GM21526 (cell line): Measurements from ENCODE around the gene ARSG.
A peak's percentile ranks its signal among the peaks of the same experiment; 100 is the strongest.

Experiments used
- ATAC-seq: cut with Tn5 transposase; IDR thresholded peaks from one replicate; pipeline ENCODE4 v1.9.1; 2021; ENCODE audit warnings: moderate library complexity; ENCODE audit not compliant: unreplicated experiment, low FRiP score

The ARSG gene

DNA sequence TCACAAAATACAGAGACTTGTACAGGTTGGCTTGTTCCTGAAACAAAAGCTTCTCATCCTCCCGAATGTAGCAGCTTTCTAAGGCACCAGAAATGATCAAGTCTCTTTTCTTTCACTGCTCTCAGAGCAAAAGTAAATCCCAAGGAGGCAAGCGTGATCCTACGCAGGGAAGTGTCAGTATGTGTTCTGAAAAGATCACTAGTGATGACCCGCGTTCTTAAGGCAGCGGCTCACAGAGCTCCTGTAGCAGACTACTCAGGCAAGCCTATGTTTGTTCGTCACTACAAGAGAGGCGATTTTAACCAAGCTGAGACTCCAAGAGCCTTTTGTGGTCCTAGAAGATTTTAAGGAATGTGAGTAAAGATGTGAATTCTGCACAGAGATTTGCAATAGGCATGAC lies 131.5 kb downstream of the ARSG start:
- no peak for ATAC-seq

DNA sequence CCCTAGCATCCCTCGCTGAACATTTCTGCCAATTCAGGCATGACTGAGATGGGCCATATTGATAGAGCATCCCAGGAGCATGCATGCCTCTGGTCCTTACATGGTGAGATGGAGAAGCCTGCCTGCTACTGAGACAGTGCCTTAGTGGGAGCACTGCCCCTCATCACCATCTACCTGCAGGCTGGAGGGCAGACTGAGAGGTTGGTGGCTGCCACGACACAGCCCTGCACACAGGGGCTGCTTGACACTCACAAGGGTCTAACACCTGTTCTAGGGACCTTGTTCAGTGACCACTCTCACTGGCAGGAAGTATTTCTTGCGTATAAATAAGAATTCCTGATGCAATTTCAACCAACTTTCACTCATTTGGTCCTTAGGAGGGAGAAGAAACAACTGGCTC lies 132.0 kb downstream of the ARSG start:
- ATAC-seq: no peak

DNA sequence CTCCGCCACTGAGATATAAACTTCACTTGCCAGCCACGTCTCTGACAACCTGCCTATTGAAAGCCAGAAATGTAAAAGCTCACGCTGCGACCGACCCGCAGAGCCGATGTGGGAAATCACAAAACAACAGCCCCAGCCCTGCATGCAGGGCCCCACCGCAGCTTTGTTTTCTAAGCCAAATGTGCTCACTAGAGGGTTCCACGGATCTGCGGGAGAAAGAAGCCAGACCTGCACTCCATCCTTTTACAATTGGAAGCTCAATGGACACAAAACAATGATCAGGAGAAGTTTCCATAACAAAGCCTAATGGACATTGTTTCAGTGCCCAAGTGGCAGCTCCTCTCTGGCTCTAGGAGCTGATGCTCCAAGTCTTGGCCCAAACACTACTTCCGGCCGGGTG lies 132.9 kb downstream of the ARSG start:
- no peak for ATAC-seq

DNA sequence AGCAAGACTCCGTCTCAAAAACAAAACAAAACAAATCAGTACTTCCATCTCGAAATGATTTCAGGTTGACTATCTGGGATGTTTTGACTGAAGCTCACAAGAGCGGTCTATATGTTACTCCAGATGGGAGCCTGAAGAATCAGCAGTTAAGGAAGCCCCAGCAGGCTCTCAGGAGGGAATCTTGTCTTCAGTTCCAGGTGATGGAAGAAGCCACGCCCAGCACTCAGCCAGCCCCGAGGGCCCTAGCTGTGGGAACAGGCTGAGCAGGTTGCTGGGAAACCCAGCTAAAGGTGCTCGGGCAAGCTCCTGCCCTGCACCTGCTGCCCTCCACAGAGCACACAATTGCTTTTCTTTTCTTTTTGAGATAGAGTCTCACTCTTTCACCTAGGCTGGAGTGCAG lies 133.6 kb downstream of the ARSG start:
- ATAC-seq: no peak

DNA sequence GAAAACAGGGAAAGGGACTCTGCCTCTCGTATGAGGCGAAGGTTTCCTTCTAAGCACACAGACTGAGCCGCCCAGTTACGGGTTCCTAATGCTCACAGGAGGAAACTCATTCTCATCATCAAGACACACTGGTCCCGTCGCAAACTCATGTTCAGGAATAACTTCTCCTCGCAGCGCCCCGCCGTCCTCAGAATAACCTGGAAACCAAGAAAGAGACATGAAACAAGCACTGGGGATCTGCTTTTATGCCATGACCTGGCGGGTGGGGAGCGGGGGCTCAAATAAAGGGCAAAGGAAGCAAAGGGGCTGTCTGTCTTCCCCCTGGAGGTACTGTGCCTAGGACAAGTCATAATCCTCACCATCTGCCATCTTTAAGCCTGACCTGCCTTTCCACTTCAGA lies 134.7 kb downstream of the ARSG start:
- no peak for ATAC-seq

DNA sequence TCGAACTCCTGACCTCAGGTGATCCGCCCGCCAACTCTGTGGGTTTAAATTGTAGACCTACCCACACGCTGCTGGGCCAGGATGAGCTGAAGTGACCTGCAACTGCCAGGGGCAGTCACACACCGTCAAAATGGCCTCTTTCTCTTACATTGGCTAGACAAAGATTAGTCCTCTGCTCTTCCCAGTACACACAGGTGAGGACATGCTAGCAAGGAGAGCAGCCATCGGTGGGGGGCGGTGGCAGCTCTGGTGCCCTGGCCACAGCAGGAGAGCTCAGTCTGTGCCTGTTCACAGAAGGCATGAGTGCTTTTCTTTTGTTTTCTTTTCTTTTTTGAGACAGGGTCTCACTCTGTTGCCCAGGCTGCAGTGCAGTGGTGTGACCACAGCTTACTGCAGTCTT lies 136.3 kb downstream of the ARSG start:
- no peak for ATAC-seq

DNA sequence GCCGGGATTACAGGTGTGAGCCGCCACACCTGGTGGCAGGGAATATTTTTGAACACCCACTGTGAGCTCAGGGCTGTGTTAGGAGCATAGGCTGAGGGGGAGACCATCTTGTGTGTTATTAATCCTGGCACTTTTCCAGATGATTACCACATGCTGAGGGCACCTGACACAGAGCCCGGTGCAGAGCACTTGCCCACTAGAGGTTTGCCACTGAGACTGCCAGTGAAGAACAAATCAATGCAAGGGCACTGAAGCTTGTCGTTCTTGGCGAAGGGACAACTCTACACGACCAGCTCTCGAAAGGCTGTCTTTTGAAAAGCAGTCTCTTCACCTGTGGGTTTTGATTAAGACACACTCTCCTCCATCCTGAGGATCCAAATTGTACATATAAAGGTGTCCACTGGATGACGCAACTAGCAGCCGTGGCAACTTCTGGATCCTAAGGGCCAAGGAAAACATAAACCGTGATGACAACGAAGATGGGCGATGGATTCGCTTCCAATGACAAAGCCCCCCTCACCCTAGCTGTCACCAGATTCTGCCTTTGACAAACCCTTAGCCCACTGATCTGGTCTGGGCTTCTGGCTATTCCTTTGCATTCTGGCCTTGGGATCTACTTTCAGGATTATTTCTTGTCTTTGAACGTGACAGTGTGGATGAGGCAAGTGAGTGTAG lies 137.3 kb downstream of the ARSG start:
- ATAC-seq: no peak

DNA sequence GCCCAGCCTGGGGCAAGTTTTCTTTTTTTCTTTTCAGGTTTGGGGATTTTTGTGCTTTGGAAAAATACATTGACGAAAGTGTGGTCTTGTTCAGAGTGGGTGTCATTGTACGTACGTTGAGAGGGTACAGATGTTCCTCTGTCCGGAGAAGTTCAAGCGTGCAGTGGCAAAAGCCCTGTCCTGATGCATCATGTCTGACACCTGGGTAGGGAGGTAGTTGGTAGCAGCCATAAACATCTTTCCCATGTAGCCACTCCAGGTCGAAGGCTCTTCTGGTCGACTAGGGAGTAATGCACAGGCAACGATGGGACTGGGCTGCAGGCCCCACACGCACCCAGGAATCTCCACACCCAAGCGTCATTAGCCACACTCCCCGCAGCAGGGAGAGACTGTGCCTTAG lies 138.6 kb downstream of the ARSG start:
- no peak for ATAC-seq

DNA sequence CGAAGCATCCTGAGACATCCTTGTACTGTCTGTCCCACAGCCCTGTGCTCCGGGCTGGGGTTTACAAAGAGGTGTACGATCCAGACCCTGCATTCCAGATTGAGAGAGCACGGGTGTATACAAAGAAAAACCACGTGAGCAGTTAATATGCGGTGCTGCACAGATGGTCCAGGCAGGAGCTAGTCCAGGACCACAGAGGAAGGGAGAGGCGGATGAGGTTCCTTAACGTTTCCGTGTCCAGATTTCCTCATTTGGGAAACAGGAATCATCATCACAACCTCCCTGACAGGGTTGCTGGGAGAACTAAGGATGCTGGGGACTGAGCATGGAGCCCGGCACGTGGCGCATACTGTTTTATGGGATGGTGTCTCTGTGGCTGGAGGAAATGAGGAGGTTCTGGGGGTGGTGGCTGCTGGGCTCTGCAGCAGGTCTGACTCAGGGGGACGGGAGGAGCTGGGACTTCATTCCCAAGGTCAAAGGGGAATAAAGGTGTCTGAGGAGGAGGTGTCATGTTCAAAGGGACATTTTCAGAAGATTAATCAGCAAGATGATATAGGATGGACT lies 139.8 kb downstream of the ARSG start:
- ATAC-seq: no peak

DNA sequence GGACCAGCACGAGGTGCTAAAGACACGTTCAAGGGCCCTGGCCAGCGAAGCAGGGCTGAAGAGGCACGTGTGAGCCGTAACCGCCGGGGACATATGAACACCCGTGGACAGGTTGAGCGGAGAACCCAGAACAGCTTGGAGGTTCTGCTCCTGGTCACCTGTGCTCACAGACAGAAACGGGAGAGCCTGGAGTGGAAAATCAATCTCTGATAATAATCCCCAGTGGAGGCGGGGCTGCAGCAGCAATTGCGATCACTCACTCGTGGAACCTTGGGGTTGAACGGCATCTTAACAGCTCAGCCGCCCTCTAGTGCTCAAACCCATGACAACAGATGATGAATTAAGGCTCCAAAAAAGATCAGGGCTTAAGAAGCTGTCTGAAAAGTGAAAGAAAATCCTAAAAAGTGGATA lies 140.4 kb downstream of the ARSG start:
- ATAC-seq: no peak

DNA sequence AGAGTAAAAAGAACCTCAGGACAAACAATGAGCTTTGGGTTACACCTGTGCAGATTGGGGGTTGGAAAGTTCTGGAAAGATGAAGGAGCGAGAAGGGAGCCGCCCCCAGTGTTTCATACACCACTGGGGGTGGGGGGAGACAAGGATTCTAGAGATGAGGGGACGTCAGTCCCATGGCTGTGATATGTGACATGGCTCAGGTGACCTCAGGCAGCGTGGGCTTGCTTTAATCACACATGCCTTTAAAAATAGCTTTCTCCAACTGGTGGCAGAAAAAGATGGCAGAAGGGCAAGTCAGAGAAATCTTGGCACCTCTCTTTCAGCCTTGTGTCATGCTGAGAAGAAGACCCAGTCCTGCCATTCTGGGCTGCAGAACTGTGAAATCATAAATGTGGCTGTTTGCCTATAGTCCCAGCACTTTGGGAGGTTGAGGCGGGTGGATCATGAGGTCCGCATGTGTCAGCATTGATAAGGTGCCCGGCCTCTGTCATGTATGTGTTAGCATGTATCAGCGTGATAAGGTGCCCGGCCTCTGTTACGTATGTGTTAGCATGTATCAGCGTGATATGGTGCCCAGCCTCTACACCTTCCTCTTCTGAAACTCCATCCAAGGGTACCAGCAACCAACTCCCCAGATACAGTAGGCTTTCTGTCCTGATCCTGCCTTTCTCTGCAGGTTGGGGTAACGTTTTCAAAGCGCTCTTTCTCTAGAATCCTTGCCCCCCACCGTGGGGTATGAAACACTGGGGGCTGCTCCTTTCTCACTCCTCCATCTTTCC lies 141.0 kb downstream of the ARSG start:
- no peak for ATAC-seq

DNA sequence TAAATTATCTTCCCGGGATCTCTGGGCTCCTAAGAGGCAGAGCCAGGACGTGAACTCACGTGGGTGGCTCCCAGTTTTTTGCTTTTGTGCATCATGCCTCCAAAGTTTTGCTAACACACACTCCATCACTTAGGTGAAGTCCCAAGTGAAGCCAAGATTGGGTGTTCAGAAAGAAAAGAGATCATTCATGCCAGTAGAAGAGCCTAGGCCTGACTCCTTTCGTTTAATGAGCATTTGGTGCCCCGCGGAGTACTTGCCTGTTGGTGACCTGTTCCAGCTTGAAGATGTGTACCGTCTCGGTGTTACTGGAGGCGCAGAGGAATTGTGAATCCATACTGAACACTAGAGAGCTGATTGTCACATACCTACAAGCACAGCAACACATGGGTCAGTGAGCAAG lies 141.9 kb downstream of the ARSG start:
- no peak for ATAC-seq

DNA sequence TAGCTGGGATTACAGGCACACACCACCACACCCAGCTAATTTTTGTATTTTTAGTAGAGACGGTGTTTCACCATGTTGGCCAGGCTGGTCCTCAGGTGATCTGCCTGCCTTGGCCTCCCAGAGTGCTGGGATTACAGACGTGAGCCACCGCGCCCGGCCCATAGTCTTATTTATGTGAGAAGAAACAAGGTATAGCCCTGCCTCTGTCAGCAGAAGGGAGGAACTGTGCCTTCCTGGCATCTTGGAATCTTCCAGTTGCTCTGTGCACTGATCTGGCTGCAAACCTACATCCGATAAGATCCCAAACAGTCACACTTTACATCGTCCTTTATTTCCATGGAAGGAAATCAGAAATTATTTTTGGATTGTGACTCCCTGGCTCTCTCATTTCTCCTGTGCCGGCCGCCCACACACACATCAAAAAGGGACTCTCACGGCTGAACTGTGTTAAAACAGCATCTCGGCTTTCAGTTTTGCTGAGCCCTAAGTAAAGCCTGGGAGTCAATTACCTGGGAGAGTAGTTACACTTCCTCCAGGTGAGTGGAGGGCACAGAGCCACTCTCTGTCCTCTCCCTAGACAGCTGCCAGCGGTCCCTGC lies 142.7 kb downstream of the ARSG start:
- ATAC-seq: no peak

DNA sequence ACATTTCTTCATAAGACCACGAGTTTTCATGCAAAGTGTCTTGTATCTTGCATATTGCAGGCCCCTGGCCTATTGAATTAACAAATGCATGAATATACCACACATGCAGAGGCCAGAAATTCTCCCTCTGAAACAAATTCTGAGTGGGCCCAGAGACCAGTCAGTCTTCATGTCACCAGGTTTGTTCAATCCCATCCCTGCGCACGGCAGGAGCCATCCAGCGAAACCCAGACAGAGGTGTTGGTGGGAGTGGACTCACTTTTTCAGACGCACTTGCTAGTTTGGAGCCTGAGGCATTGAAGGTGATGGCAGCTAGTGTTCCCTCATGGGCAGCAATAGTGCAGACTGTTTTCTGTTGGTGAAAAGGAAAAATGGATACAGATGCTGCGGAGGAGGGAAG lies 144.1 kb downstream of the ARSG start:
- ATAC-seq: no peak

DNA sequence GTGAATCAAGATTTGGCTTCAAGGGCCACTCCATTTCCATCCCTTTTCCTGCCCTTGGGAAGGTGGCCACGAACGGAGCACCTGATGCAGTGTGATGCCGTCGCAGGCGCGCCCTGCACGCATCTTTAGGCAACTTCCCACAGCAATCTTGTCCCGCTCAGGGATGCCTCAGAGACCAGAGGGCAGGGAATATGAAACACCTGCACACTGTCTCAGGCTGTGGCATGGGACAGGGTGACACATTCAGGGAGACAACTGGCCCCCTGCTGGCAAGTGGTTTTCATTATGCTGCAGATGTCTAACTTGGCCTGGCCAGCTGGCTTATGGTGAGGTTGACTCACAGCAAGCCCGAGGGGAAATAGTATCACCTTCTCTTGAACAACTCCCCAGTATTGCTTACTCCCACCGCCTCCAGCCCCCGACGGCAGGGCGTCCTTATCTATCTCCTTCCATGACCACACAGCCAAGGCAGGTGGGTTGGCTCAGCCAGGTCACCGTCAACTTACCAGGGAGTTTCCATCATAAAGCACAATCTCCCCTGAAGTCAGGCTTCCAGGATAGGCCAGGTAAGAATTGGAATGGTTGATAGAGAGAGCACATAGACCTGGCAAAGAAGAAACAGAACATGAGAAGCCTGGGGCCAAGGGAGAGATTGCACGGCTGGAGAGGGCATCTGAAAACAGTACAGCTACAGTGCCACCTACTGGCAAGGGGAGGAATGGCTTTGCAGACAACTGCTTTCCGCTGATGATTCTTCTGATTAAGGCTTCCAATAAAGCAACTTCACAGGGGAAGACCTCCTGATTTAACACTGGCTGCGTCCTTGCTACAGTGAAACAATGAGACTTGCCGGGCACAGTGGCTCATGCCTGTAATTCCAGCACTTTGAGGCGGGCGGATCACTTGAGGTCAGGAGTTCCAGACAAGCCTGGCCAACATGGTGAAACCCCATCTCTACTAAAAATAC lies 144.9 kb downstream of the ARSG start:
- ATAC-seq: peak; percentile 47

DNA sequence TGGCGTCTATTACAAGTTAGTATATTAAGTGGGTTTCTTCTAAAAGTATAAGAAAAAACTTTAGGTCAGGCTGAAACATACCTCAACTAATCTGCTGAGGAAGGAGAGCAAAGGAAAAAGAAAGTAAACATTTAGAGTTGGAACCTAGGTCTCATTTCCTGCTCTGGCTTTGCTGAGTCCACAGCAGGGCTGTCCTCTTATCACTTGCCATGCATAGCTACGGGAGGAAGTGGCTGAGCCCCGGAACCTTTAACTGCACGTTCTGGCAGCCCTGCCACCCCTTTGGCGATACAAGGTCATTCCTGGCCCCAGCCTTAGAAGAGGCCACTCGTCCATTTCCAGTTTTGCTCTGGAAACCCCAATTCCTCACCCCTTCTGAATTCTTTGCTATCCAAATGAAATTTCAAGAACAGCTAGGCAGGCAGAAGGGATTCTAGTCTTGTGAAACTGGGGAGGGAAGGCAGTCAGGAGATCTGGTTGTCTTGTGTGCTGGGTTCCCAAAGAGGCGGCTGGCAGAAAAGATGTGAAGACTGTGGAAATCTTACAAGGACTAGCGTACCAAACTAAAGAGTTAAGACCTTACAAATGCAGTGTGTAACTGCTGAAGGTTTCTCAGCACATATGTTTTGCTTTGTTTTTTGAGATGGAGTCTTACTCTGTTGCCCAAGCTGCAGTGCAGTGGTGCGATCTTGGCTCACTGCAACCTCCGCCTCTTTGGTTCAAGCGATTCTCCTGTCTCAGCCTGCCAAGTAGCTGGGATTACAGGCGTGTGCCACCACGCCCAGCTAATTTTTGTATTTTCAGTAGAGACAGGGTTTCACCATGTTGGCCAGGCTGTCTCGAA lies 146.9 kb downstream of the ARSG start:
- peak; percentile 56 for ATAC-seq

DNA sequence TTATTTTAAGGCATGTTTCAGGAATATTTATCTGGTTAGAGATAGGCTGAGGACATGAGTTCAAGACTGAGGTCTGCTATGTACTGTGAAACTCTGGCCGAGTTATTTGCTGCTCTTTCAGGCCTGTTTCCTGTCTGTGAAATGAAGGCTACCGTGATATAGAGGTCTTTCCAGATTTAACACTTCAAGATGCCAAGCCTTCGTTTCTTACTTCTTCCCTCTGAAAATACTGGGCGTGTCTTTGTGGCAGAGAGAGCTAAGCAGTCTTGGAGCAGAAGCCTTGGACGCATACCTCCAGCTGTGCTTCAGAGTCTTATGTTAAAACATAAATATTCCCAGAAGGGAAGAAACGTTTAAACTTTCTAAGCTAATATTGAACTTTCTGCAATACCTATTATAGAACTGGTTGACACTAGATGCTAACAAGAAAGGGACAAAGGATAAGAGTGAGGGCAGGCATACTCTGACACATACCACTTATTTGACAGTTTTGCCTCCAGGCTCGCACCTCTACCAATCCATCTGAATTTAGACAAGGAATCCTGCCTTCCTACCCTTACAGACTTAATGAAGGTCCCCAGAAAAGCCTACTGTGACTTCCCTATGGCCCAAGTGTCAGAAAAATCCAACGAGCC lies 148.5 kb downstream of the ARSG start:
- ATAC-seq: no peak

DNA sequence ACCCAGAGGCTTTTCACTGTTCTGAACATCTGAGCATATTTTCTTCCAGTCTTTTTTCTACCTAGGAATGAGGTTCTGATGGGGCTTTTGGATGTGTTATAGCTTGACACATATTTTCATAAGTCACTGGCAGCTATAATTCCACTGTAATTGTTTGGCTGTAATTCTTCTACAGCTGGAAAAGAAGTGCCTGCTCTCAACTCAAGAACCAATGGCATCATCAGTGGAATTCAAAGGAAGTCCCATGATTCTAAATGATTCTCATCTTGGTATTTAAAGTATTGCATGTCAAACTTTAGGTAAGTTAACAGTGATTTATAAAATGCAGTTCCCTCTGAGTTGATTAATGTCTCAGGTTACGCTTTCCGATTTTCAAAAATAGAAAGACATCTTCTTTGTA lies 149.2 kb downstream of the ARSG start:
- ATAC-seq: no peak
